ENCODE measurements around the gene C1QA. TPM values are rescaled to one million over a fixed set of nuclear protein-coding genes. Genes with fewer than 3 reads are reported as not detected.

Gene C1QA
- total RNA-seq, 6 experiments from 2014 or later: not detected

DNA sequence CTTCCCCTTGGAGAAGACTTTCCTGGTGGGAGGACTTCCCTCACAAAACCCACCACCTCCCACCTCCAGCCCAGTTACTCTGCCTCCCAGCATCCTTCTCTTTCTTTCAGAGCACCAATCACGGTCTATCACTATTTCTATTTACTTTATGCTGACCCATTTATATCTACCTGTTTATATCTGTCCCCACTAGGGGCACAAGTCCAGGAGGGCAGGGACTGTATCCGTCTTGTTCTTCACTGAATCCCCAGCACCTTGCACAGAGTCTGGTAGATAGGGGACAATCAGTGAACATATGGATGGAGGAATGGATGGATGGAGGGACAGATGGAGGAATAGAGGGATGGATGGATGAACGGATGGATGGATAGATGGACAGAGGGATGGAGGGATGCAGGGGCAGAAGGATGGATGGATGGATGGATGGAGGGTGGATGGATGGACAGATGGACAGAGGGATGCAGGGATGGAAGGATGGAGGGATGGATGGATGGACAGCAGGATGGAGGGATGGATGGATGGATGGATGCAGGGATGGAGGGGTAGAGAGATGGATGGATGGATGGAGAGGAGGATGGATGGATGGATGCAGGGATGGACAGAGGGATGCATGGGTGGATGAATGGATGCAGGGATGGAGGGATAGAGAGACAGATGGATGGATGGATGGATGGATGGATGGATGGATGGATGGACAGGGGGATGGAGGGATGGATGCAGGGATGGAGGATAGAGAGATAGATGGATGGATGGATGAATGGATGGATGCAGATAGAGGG, 22.1 kb downstream of the C1QA start:
- no peak overlapping the region for H3K27ac Mint-ChIP-seq
- no peaks in the 10 kb centered on the region for H3K36me3 Mint-ChIP-seq (ENCODE audit: low read depth)
- peak; percentile 39; the same call in 1 of the 2 replicates for TF ChIP-seq CTCF (IDR thresholded peaks at IDR 0.05)
- no peak for DNase-seq
- H3K4me1 Mint-ChIP-seq (ENCODE audit: low read depth): no peaks in the 10 kb centered on the region
- H3K27me3 Mint-ChIP-seq (ENCODE audit: insufficient read depth): peaks cover 65% of the 10 kb centered on the region
- no peak overlapping the region for H3K4me3 Mint-ChIP-seq
- no peaks in the 10 kb centered on the region for H3K9me3 Mint-ChIP-seq

- Mint-ChIP-seq H3K27me3 (ENCODE audit: insufficient read depth) (peaks cover 61% of the 10 kb centered on the region), H3K36me3 (ENCODE audit: low read depth) (no peaks in the 10 kb centered on the region), H3K9me3 (no peaks in the 10 kb centered on the region), H3K4me3 (no peak overlapping the region), H3K4me1 (ENCODE audit: low read depth) (no peaks in the 10 kb centered on the region), H3K27ac (no peak overlapping the region)
- TF ChIP-seq CTCF (IDR thresholded peaks at IDR 0.05): no peak
- DNase-seq: no peak
These were observed 24.4 kb downstream of the C1QA start for GRCh38 chr1:22660716-22661241.

- Mint-ChIP-seq H3K36me3 (ENCODE audit: low read depth) (no peaks in the 10 kb centered on the region), H3K9me3 (no peaks in the 10 kb centered on the region), H3K4me1 (ENCODE audit: low read depth) (no peaks in the 10 kb centered on the region), H3K27me3 (ENCODE audit: insufficient read depth) (peaks cover 52% of the 10 kb centered on the region), H3K4me3 (no peak overlapping the region), H3K27ac (no peak overlapping the region)
- TF ChIP-seq CTCF (IDR thresholded peaks at IDR 0.05): no peak
- no peak for DNase-seq
These were observed 25.5 kb downstream of the C1QA start for GRCh38 chr1:22661880-22662279.

- Mint-ChIP-seq H3K9me3 (no peaks in the 10 kb centered on the region), H3K4me1 (ENCODE audit: low read depth) (no peaks in the 10 kb centered on the region), H3K27me3 (ENCODE audit: insufficient read depth) (peaks cover 50% of the 10 kb centered on the region), H3K4me3 (no peak overlapping the region), H3K36me3 (ENCODE audit: low read depth) (no peaks in the 10 kb centered on the region), H3K27ac (no peak overlapping the region)
- peak; percentile 20 for DNase-seq
- no peak for TF ChIP-seq CTCF (IDR thresholded peaks at IDR 0.05)
These were observed 25.9 kb downstream of the C1QA start for GRCh38 chr1:22662318-22662717.

GRCh38 chr1:22662986-22663408, 26.6 kb downstream of the C1QA start:
- no peaks in the 10 kb centered on the region for H3K9me3 Mint-ChIP-seq
- no peaks in the 10 kb centered on the region for H3K4me1 Mint-ChIP-seq (ENCODE audit: low read depth)
- DNase-seq: no peak
- H3K27me3 Mint-ChIP-seq (ENCODE audit: insufficient read depth): peaks cover 53% of the 10 kb centered on the region
- no peak overlapping the region for H3K4me3 Mint-ChIP-seq
- TF ChIP-seq CTCF (IDR thresholded peaks at IDR 0.05): no peak
- no peaks in the 10 kb centered on the region for H3K36me3 Mint-ChIP-seq (ENCODE audit: low read depth)
- H3K27ac Mint-ChIP-seq: no peak overlapping the region

Measured in HFFc6 (cell line).